Measurements from ENCODE around the gene RNU5B-1. TPM values are rescaled to one million over a fixed set of nuclear protein-coding genes. Genes with fewer than 3 reads are reported as not detected.

RNU5B-1 gene
- total RNA-seq, 1 experiment from 2014 or later, result not detected

GRCh38 chr15:65258375-65259262 lies 45.9 kb upstream of the RNU5B-1 start:
- no peak for TF ChIP-seq CTCF (IDR thresholded peaks at IDR 0.05; ENCODE audit: unreplicated experiment)
- Mint-ChIP-seq H3K4me1 (ENCODE audit: insufficient read depth, unreplicated experiment) (no peaks in the 10 kb centered on the region), H3K27me3 (ENCODE audit: insufficient read depth, unreplicated experiment) (no peaks in the 10 kb centered on the region), H3K27ac (ENCODE audit: low read depth, unreplicated experiment) (no peak overlapping the region), H3K4me3 (ENCODE audit: unreplicated experiment) (no peak overlapping the region), H3K36me3 (ENCODE audit: insufficient read depth, unreplicated experiment) (peaks cover 44% of the 10 kb centered on the region), H3K9me3 (ENCODE audit: unreplicated experiment) (no peaks in the 10 kb centered on the region)
- no peak for DNase-seq (ENCODE audit: unreplicated experiment)
- CTCF ChIA-PET, result interaction anchor here (1.0 kb wide), 1 partner anchor 13 kb away, joined by 3 read pairs; no protein-coding TSS in a partner anchor
- intact Hi-C loops (cut with micrococcal nuclease), result no loop called here
- BruUV-seq (replicated peaks), result TSS peak; percentile 31
- POLR2A ChIA-PET, result no interaction called here

- no peak for DNase-seq (ENCODE audit: unreplicated experiment)
- intact Hi-C loops (cut with micrococcal nuclease), result no loop called here
- no peak overlapping the region for H3K27ac Mint-ChIP-seq (ENCODE audit: low read depth, unreplicated experiment)
- POLR2A ChIA-PET, result no interaction called here
- H3K4me1 Mint-ChIP-seq (ENCODE audit: insufficient read depth, unreplicated experiment), result no peaks in the 10 kb centered on the region
- H3K27me3 Mint-ChIP-seq (ENCODE audit: insufficient read depth, unreplicated experiment), result no peaks in the 10 kb centered on the region
- CTCF ChIA-PET, result interaction anchor here (1.0 kb wide), 1 partner anchor 11 kb away, joined by 6 read pairs; no protein-coding TSS in a partner anchor
- no peak for TF ChIP-seq CTCF (IDR thresholded peaks at IDR 0.05; ENCODE audit: unreplicated experiment)
- no TSS peak for BruUV-seq (replicated peaks)
- H3K9me3 Mint-ChIP-seq (ENCODE audit: unreplicated experiment), result no peaks in the 10 kb centered on the region
- no peak overlapping the region for H3K4me3 Mint-ChIP-seq (ENCODE audit: unreplicated experiment)
- peaks cover 44% of the 10 kb centered on the region for H3K36me3 Mint-ChIP-seq (ENCODE audit: insufficient read depth, unreplicated experiment)
These were observed 45.1 kb upstream of the RNU5B-1 start for GRCh38 chr15:65259367-65259797.

- BruUV-seq (replicated peaks), result no TSS peak
- ChIA-PET CTCF (interaction anchor here (1.0 kb wide), 1 partner anchor 10 kb away, joined by 8 read pairs; no protein-coding TSS in a partner anchor), POLR2A (no interaction called here)
- no peak for TF ChIP-seq CTCF (IDR thresholded peaks at IDR 0.05; ENCODE audit: unreplicated experiment)
- Mint-ChIP-seq H3K36me3 (ENCODE audit: insufficient read depth, unreplicated experiment) (peaks cover 44% of the 10 kb centered on the region), H3K9me3 (ENCODE audit: unreplicated experiment) (no peaks in the 10 kb centered on the region), H3K27me3 (ENCODE audit: insufficient read depth, unreplicated experiment) (no peaks in the 10 kb centered on the region), H3K4me1 (ENCODE audit: insufficient read depth, unreplicated experiment) (no peaks in the 10 kb centered on the region), H3K4me3 (ENCODE audit: unreplicated experiment) (no peak overlapping the region), H3K27ac (ENCODE audit: low read depth, unreplicated experiment) (no peak overlapping the region)
- intact Hi-C loops (cut with micrococcal nuclease), result no loop called here
- no peak for DNase-seq (ENCODE audit: unreplicated experiment)
These were observed 43.5 kb upstream of the RNU5B-1 start for GRCh38 chr15:65260968-65261367.

- H3K9me3 Mint-ChIP-seq (ENCODE audit: unreplicated experiment), result no peaks in the 10 kb centered on the region
- H3K4me3 Mint-ChIP-seq (ENCODE audit: unreplicated experiment), result no peak overlapping the region
- CTCF ChIA-PET, result no interaction called here
- DNase-seq (ENCODE audit: unreplicated experiment), result no peak
- TF ChIP-seq CTCF (IDR thresholded peaks at IDR 0.05; ENCODE audit: unreplicated experiment), result no peak
- no peaks in the 10 kb centered on the region for H3K27me3 Mint-ChIP-seq (ENCODE audit: insufficient read depth, unreplicated experiment)
- H3K4me1 Mint-ChIP-seq (ENCODE audit: insufficient read depth, unreplicated experiment), result no peaks in the 10 kb centered on the region
- intact Hi-C loops (cut with micrococcal nuclease), result no loop called here
- BruUV-seq (replicated peaks), result no TSS peak
- POLR2A ChIA-PET, result no interaction called here
- peaks cover 29% of the 10 kb centered on the region for H3K36me3 Mint-ChIP-seq (ENCODE audit: insufficient read depth, unreplicated experiment)
- H3K27ac Mint-ChIP-seq (ENCODE audit: low read depth, unreplicated experiment), result no peak overlapping the region
These were observed 41.2 kb upstream of the RNU5B-1 start for GRCh38 chr15:65263313-65263712.
